NCI-H446 (cell line): ENCODE results near the gene WDR76.
"Not testable (repeated sequence)": the region's sequence is repeated elsewhere in the genome, so short reads cannot be mapped to it uniquely, and the experiment has no call there.

Source experiments
- DNase-seq, 2 experiments: peaks; one replicate each; lab custom pipeline; 2025; lab: John Stamatoyannopoulos, UW

WDR76 gene

GRCh38 chr15:43826508-43827341, at the start of gene WDR76:
WDR76 (plus strand) TSS chr15:43827002; CDS start chr15:43827033, 31 bp downstream.
- DNase-seq: peak; percentile 53 to 86

- DNase-seq: no peak
These were observed 49.4 kb upstream of the WDR76 start for GRCh38 chr15:43777267-43777914.

- DNase-seq: no peak
These were observed 47.8 kb upstream of the WDR76 start for GRCh38 chr15:43779016-43779415.

- DNase-seq: no peak
These were observed 37.4 kb upstream of the WDR76 start for GRCh38 chr15:43789409-43789808.

GRCh38 chr15:43791993-43792760, 34.6 kb upstream of the WDR76 start, which contains the start of gene SERF2:
SERF2 (plus strand) TSS chr15:43792320; CDS start chr15:43792377, 57 bp downstream.
- DNase-seq: peak; percentile 97 to 99

GRCh38 chr15:43792761-43793476, 33.9 kb upstream of the WDR76 start:
- no peak for DNase-seq

- DNase-seq: no peak
These were observed 33.2 kb upstream of the WDR76 start for GRCh38 chr15:43793647-43794046.

- no peak for DNase-seq
These were observed 32.3 kb upstream of the WDR76 start for GRCh38 chr15:43794269-43795037.

GRCh38 chr15:43795197-43795596, 31.6 kb upstream of the WDR76 start:
- DNase-seq: no peak

GRCh38 chr15:43795997-43796396, 30.8 kb upstream of the WDR76 start:
- no peak for DNase-seq

GRCh38 chr15:43796566-43796965, 30.2 kb upstream of the WDR76 start:
- no peak for DNase-seq

- DNase-seq: no peak
These were observed 27.4 kb upstream of the WDR76 start for GRCh38 chr15:43799209-43799944.

- DNase-seq: no peak
These were observed 26.9 kb upstream of the WDR76 start, which contains the start of gene SERINC4 for GRCh38 chr15:43799945-43800285. SERINC4 (minus strand) TSS chr15:43800220; CDS start chr15:43799986, 234 bp downstream.

GRCh38 chr15:43800286-43801141, 26.3 kb upstream of the WDR76 start, which contains the start of gene HYPK:
HYPK (plus strand) TSS chr15:43800599; CDS start chr15:43800623, 24 bp downstream.
- DNase-seq: peak; percentile 56 to 75

GRCh38 chr15:43802676-43803075, 24.1 kb upstream of the WDR76 start:
- DNase-seq: not testable (repeated sequence)

GRCh38 chr15:43808435-43808950, 18.3 kb upstream of the WDR76 start:
- no peak for DNase-seq

GRCh38 chr15:43808960-43809678, 17.7 kb upstream of the WDR76 start:
- no peak for DNase-seq

- DNase-seq: not testable (repeated sequence)
These were observed 11.7 kb upstream of the WDR76 start for GRCh38 chr15:43815064-43815463.
